ENCODE results near the gene HAUS8. TPM values are rescaled to one million over a fixed set of nuclear protein-coding genes. Genes with fewer than 3 reads are reported as not detected.
A peak's percentile ranks its signal among the peaks of the same experiment; 100 is the strongest.

Gene HAUS8
- total and polyA plus RNA-seq, 9 of the 15 experiments (the other 6 are each of a cell fraction or from before 2014, with no cell fraction given) = 20.5 to 53.2 (median 36.0) TPM

- TF ChIP-seq ZNF316 (IDR thresholded peaks at IDR 0.05) = peak; percentile 33; the same call in 1 of the 2 replicates
- no peak for TF ChIP-seq HDAC6 (IDR thresholded peaks at IDR 0.05; ENCODE audit: low read depth, low read length)
- TF ChIP-seq POLR2A (conservative IDR thresholded peaks at IDR 0.05) = peak; percentile 98
- TF ChIP-seq AFF4 (CRISPR knock-in tag; IDR thresholded peaks at IDR 0.05) = peak; percentile 73
- no peak for TF ChIP-seq ZKSCAN8 (CRISPR knock-in tag; IDR thresholded peaks at IDR 0.05)
- TF ChIP-seq GATAD2B (IDR thresholded peaks at IDR 0.05; ENCODE audit: borderline replicate concordance) = peak; percentile 84; the same call in 1 of the 2 replicates
- no peak for TF ChIP-seq RBM39 (optimal IDR thresholded peaks at IDR 0.05; ENCODE audit: low read depth, low read length)
- peak; percentile 97 for TF ChIP-seq TBP (optimal IDR thresholded peaks at IDR 0.05; ENCODE audit: low read depth, low read length)
- TF ChIP-seq ZNF384 (IDR thresholded peaks at IDR 0.05; ENCODE audit: low read depth, low read length) = 0 out of 2 replicates have a peak, but pooled peaks have one; percentile 5
- TF ChIP-seq PPARD (CRISPR knock-in tag; IDR thresholded peaks at IDR 0.05) = no peak
- no peak for TF ChIP-seq LARP7 (IDR thresholded peaks at IDR 0.05)
- TF ChIP-seq ZSCAN29 (IDR thresholded peaks at IDR 0.05) = no peak
- TF ChIP-seq ZNF583 (CRISPR knock-in tag; IDR thresholded peaks at IDR 0.05) = 0 out of 2 replicates have a peak, but pooled peaks have one; percentile 27
- no peak for TF ChIP-seq ZNF217 (CRISPR knock-in tag; IDR thresholded peaks at IDR 0.05)
- TF ChIP-seq E2F8 (IDR thresholded peaks at IDR 0.05; ENCODE audit: low read depth, partially characterized antibody) = peak; percentile 96
- no peak for TF ChIP-seq HINFP (tag; conservative IDR thresholded peaks at IDR 0.05; ENCODE audit: low read depth)
- TF ChIP-seq CC2D1A (IDR thresholded peaks at IDR 0.05) = no peak
- TF ChIP-seq ZBTB5 (IDR thresholded peaks at IDR 0.05) = no peak
These were observed at the start of gene HAUS8, which contains the start of gene MYO9B (continued) for GRCh38 chr19:17075035-17075863.
